ENCODE results near the gene PAN3.

The PAN3 gene

GRCh38 chr13:28117689-28118377 is 20.5 kb upstream of the PAN3 start (continued):
- peak; percentile 96 for TF ChIP-seq PRDM10 (tag by site-specific recombination; IDR thresholded peaks at IDR 0.05)
- TF ChIP-seq ZNF558 (tag by site-specific recombination; IDR thresholded peaks at IDR 0.05) = no peak
- TF ChIP-seq ZNF585B (tag by site-specific recombination; IDR thresholded peaks at IDR 0.05) = no peak
- no peak for TF ChIP-seq ZIC2 (tag by site-specific recombination; IDR thresholded peaks at IDR 0.05)
- 0 out of 2 replicates have a peak, but pooled peaks have one; percentile 8 for TF ChIP-seq ZNF140 (tag by site-specific recombination; IDR thresholded peaks at IDR 0.05)
- TF ChIP-seq ZNF423 (tag by site-specific recombination; IDR thresholded peaks at IDR 0.05) = no peak
- no peak for TF ChIP-seq ZNF76 (tag by site-specific recombination; IDR thresholded peaks at IDR 0.05; ENCODE audit: borderline replicate concordance, low read depth)
- no peak for TF ChIP-seq KLF7 (tag by site-specific recombination; IDR thresholded peaks at IDR 0.05; ENCODE audit: borderline replicate concordance)
- no peak for TF ChIP-seq EGR2 (tag by site-specific recombination; IDR thresholded peaks at IDR 0.05; ENCODE audit: low read depth)
- no peak for TF ChIP-seq YY2 (tag by site-specific recombination; IDR thresholded peaks at IDR 0.05)
- no peak for TF ChIP-seq ZNF366 (tag by site-specific recombination; conservative IDR thresholded peaks at IDR 0.05)
- TF ChIP-seq, protein P1, sequence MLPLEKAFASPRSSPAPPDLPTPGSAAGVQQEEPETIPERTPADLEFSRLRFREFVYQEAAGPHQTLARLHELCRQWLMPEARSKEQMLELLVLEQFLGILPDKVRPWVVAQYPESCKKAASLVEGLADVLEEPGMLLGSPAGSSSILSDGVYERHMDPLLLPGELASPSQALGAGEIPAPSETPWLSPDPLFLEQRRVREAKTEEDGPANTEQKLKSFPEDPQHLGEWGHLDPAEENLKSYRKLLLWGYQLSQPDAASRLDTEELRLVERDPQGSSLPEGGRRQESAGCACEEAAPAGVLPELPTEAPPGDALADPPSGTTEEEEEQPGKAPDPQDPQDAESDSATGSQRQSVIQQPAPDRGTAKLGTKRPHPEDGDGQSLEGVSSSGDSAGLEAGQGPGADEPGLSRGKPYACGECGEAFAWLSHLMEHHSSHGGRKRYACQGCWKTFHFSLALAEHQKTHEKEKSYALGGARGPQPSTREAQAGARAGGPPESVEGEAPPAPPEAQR (tag by site-specific recombination; IDR thresholded peaks at IDR 0.05) = no peak
- no peak for TF ChIP-seq ZSCAN30 (tag by site-specific recombination; IDR thresholded peaks at IDR 0.05)
- TF ChIP-seq KLF8 (tag by site-specific recombination; IDR thresholded peaks at IDR 0.05) = no peak

DNA sequence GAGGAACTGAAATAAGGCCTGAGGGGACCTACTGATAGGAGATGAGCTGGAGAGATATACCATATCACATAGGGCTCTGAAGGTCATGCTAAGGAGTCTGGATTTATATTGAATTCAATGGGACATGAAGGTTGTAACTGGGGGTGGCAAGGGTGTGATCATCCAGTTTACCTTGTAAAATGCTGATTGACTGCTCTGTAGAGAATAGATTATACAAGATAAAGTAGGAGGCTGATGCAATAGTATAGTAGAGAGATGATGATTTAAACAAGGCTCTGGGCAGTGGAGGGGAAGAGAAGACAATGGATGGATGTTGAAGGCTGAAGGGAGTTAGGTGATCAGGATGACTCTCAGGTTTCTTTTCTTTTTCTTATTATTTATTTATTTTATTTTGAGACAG is 18.0 kb upstream of the PAN3 start:
- ChIA-PET POLR2A (interaction anchor here (0.6 kb wide), 1 partner anchor 23 kb away, joined by 6 read pairs; no protein-coding TSS in a partner anchor), CTCF (no interaction called here)
- Histone ChIP-seq H3K4me1 (ENCODE audit: control insufficient read depth, insufficient read depth, low read length) (no peaks in the 10 kb centered on the region), H3K9me3 (ENCODE audit: control insufficient read depth, insufficient read depth, low read depth, low read length) (no peaks in the 10 kb centered on the region), H3K4me3 (ENCODE audit: low read depth, low read length) (no peak overlapping the region), H3K27ac (ENCODE audit: extremely low read depth, low read depth, low read length) (no peak overlapping the region), H3K36me3 (ENCODE audit: control insufficient read depth in 2 of 2, insufficient read depth in 1 of 2, low read length in 2 of 2) (no peaks in the 10 kb centered on the region)
- TF ChIP-seq KLF16 (tag by site-specific recombination; IDR thresholded peaks at IDR 0.05) = 0 out of 2 replicates have a peak, but pooled peaks have one; percentile 24
- TF ChIP-seq ZNF148 (tag by site-specific recombination; IDR thresholded peaks at IDR 0.05; ENCODE audit: borderline replicate concordance) = no peak
- no peak for TF ChIP-seq GFI1B (tag by site-specific recombination; IDR thresholded peaks at IDR 0.05)
- TF ChIP-seq KLF8 (tag by site-specific recombination; IDR thresholded peaks at IDR 0.05) = no peak

All from HEK293 (cell line).